Measurements from ENCODE around the gene BICD1.

BICD1 gene

DNA sequence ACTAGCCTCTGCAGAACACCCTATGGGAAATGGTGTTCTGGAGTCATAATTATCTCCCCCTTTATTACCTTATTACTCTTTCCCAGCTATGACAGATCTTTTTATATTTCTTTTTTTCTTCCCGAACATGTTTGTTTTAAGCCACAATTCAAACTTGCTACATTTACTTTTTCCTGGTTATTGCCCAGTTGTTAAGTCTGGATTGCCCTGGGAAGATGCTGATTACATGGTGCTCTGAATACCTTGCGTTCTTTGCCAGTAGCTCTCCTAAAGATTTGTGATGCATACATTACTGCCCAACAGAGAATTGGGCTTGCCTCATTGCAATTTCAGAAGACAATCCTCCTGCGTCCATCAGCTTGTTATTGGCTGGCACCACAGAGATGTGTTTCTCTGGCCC lies 174.5 kb downstream of the BICD1 start:
- Histone ChIP-seq H3K9ac (ENCODE audit: low read depth, low read length) (no peak overlapping the region), H3K4me3 (ENCODE audit: low read depth in 1 of 2, low read length in 2 of 2) (no peak overlapping the region), H4K20me1 (ENCODE audit: insufficient read depth, low read length) (no peaks in the 10 kb centered on the region), H3K36me3 (ENCODE audit: insufficient read depth, low read length) (no peaks in the 10 kb centered on the region), H3K4me2 (ENCODE audit: insufficient read depth, low read length) (no peak overlapping the region), H3K9me3 (ENCODE audit: insufficient read depth, low read length, severe bottlenecking) (no peaks in the 10 kb centered on the region), H3K27me3 (ENCODE audit: insufficient read depth, low read length, poor library complexity) (no peaks in the 10 kb centered on the region), H2AFZ (ENCODE audit: low read depth, low read length) (no peak overlapping the region), H3K79me2 (ENCODE audit: insufficient read depth, low read length) (no peaks in the 10 kb centered on the region), H3K4me1 (ENCODE audit: insufficient read depth, low read length) (no peaks in the 10 kb centered on the region), H3K27ac (ENCODE audit: low read length) (no peak overlapping the region)
- TF ChIP-seq, protein P1, sequence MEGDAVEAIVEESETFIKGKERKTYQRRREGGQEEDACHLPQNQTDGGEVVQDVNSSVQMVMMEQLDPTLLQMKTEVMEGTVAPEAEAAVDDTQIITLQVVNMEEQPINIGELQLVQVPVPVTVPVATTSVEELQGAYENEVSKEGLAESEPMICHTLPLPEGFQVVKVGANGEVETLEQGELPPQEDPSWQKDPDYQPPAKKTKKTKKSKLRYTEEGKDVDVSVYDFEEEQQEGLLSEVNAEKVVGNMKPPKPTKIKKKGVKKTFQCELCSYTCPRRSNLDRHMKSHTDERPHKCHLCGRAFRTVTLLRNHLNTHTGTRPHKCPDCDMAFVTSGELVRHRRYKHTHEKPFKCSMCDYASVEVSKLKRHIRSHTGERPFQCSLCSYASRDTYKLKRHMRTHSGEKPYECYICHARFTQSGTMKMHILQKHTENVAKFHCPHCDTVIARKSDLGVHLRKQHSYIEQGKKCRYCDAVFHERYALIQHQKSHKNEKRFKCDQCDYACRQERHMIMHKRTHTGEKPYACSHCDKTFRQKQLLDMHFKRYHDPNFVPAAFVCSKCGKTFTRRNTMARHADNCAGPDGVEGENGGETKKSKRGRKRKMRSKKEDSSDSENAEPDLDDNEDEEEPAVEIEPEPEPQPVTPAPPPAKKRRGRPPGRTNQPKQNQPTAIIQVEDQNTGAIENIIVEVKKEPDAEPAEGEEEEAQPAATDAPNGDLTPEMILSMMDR (IDR thresholded peaks at IDR 0.05; ENCODE audit: borderline replicate concordance, extremely low read depth, low read length, poor library complexity, severe bottlenecking) = no peak
- TF ChIP-seq EZH2 (IDR thresholded peaks at IDR 0.05; ENCODE audit: borderline replicate concordance, low read depth, low read length, severe bottlenecking) = no peak
- ATAC-seq (ENCODE audit: insufficient read depth, low read depth) (no peak), DNase-seq (no peak)

DNA sequence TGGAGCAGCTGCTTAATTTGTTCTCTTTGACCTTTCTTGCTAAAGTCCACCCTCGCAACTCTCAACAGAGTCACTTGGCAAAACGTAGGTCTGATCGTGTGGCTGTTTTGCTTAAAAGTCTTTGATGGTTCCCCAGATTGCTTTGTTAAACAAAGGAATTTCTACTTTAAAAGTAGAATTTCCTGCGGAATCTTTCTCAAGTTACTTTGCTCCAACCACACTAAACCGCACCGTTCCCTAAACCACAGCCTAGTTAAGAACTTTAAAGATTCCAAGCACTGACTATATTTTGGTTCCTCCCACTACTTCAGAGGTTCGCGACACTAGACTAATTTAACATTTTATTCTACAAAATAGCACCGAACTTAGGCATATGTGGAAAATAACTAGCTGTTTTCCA lies 177.9 kb downstream of the BICD1 start:
- H3K9ac ChIP-seq (ENCODE audit: low read depth, low read length) = no peak overlapping the region
- ATAC-seq (ENCODE audit: insufficient read depth, low read depth) (no peak), DNase-seq (no peak)
- H3K27ac ChIP-seq (ENCODE audit: low read length) = no peak overlapping the region
- H3K79me2 ChIP-seq (ENCODE audit: insufficient read depth, low read length) = no peaks in the 10 kb centered on the region; the same call in 1 of the 2 replicates
- H3K4me2 ChIP-seq (ENCODE audit: insufficient read depth, low read length) = no peak overlapping the region
- no peaks in the 10 kb centered on the region for H4K20me1 ChIP-seq (ENCODE audit: insufficient read depth, low read length)
- H3K27me3 ChIP-seq (ENCODE audit: insufficient read depth, low read length, poor library complexity) = no peaks in the 10 kb centered on the region
- no peak overlapping the region for H3K4me3 ChIP-seq (ENCODE audit: low read depth in 1 of 2, low read length in 2 of 2)
- no peaks in the 10 kb centered on the region for H3K4me1 ChIP-seq (ENCODE audit: insufficient read depth, low read length)
- no peak overlapping the region for H2AFZ ChIP-seq (ENCODE audit: low read depth, low read length)
- TF ChIP-seq, protein P1 (IDR thresholded peaks at IDR 0.05; ENCODE audit: borderline replicate concordance, extremely low read depth, low read length, poor library complexity, severe bottlenecking) = no peak
- TF ChIP-seq EZH2 (IDR thresholded peaks at IDR 0.05; ENCODE audit: borderline replicate concordance, low read depth, low read length, severe bottlenecking) = no peak
- no peaks in the 10 kb centered on the region for H3K9me3 ChIP-seq (ENCODE audit: insufficient read depth, low read length, severe bottlenecking)
- H3K36me3 ChIP-seq (ENCODE audit: insufficient read depth, low read length) = no peaks in the 10 kb centered on the region

DNA sequence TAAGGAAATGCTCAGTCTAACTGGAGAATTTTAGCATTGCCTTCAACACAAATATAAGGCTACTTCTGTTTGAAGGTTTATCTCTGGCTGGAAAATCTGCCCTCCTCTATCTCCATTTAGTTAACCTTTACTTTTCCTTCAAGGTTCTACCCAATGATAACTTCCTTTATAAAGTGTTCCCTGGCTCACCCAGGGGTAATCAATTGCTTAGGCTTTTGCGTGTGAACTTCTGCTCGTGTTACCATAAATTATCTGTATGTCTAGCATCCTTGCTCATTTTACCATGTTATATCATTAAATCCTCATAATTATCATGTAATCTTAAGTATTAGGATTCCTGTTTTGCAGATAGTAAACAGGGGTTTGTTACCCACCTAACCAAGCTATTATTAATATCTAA lies 178.4 kb downstream of the BICD1 start:
- H3K9me3 ChIP-seq (ENCODE audit: insufficient read depth, low read length, severe bottlenecking) = no peaks in the 10 kb centered on the region

More for the DNA sequence above, 178.4 kb downstream of the BICD1 start:
- no peaks in the 10 kb centered on the region for H3K36me3 ChIP-seq (ENCODE audit: insufficient read depth, low read length)
- no peak overlapping the region for H3K4me2 ChIP-seq (ENCODE audit: insufficient read depth, low read length)
- TF ChIP-seq EZH2 (IDR thresholded peaks at IDR 0.05; ENCODE audit: borderline replicate concordance, low read depth, low read length, severe bottlenecking) = no peak
- TF ChIP-seq, protein P1 (IDR thresholded peaks at IDR 0.05; ENCODE audit: borderline replicate concordance, extremely low read depth, low read length, poor library complexity, severe bottlenecking) = no peak
- no peaks in the 10 kb centered on the region for H4K20me1 ChIP-seq (ENCODE audit: insufficient read depth, low read length)
- no peaks in the 10 kb centered on the region for H3K4me1 ChIP-seq (ENCODE audit: insufficient read depth, low read length)
- H3K4me3 ChIP-seq (ENCODE audit: low read depth in 1 of 2, low read length in 2 of 2) = no peak overlapping the region
- no peak overlapping the region for H3K27ac ChIP-seq (ENCODE audit: low read length)
- H2AFZ ChIP-seq (ENCODE audit: low read depth, low read length) = no peak overlapping the region
- DNase-seq = no peak
- H3K9ac ChIP-seq (ENCODE audit: low read depth, low read length) = no peak overlapping the region
- ATAC-seq (ENCODE audit: insufficient read depth, low read depth) = no peak
- H3K79me2 ChIP-seq (ENCODE audit: insufficient read depth, low read length) = no peaks in the 10 kb centered on the region; the same call in 1 of the 2 replicates
- H3K27me3 ChIP-seq (ENCODE audit: insufficient read depth, low read length, poor library complexity) = no peaks in the 10 kb centered on the region

Measured in DND-41 (cell line).